HG02885 (cell line): Measurements from ENCODE around the gene PLPPR1.
"Not testable (repeated sequence)": the region's sequence is repeated elsewhere in the genome, so short reads cannot be mapped to it uniquely, and the experiment has no call there.

Experiments
- ATAC-seq: cut with Tn5 transposase; IDR thresholded peaks from one replicate; pipeline ENCODE4 v1.9.1; 2021; ENCODE audit warnings: mild to moderate bottlenecking; ENCODE audit not compliant: unreplicated experiment, poor library complexity

The PLPPR1 gene

GRCh38 chr9:101327422-101327909, 298.9 kb downstream of the PLPPR1 start:
- ATAC-seq, result not testable (repeated sequence)

GRCh38 chr9:101332362-101332761, 303.8 kb downstream of the PLPPR1 start:
- ATAC-seq, result no peak

GRCh38 chr9:101333490-101333889, 305.0 kb downstream of the PLPPR1 start:
- ATAC-seq, result no peak

GRCh38 chr9:101333926-101334702, 305.6 kb downstream of the PLPPR1 start:
- no peak for ATAC-seq

- no peak for ATAC-seq
These were observed 307.6 kb downstream of the PLPPR1 start for GRCh38 chr9:101336091-101336490.

- no peak for ATAC-seq
These were observed 308.7 kb downstream of the PLPPR1 start for GRCh38 chr9:101337237-101337636.

GRCh38 chr9:101341958-101342357, 313.4 kb downstream of the PLPPR1 start:
- ATAC-seq, result no peak

- no peak for ATAC-seq
These were observed 314.1 kb downstream of the PLPPR1 start for GRCh38 chr9:101342595-101342994.

GRCh38 chr9:101350285-101350684, 321.8 kb downstream of the PLPPR1 start:
- ATAC-seq, result no peak

GRCh38 chr9:101352892-101353463, 324.5 kb downstream of the PLPPR1 start:
- ATAC-seq, result no peak

GRCh38 chr9:101353683-101354082, 325.2 kb downstream of the PLPPR1 start:
- ATAC-seq, result no peak

GRCh38 chr9:101354143-101354764, 325.7 kb downstream of the PLPPR1 start:
- ATAC-seq, result no peak

- ATAC-seq, result no peak
These were observed 326.5 kb downstream of the PLPPR1 start for GRCh38 chr9:101354765-101355708.

GRCh38 chr9:101356619-101357018, 328.1 kb downstream of the PLPPR1 start:
- no peak for ATAC-seq

GRCh38 chr9:101359679-101360078, 331.2 kb downstream of the PLPPR1 start:
- ATAC-seq, result no peak

- ATAC-seq, result no peak
These were observed 332.1 kb downstream of the PLPPR1 start for GRCh38 chr9:101360647-101361046.

GRCh38 chr9:101362450-101362849, 333.9 kb downstream of the PLPPR1 start:
- no peak for ATAC-seq

GRCh38 chr9:101365181-101365580, 336.7 kb downstream of the PLPPR1 start:
- no peak for ATAC-seq

- ATAC-seq, result no peak
These were observed 337.7 kb downstream of the PLPPR1 start for GRCh38 chr9:101366038-101366756.

GRCh38 chr9:101367323-101367722, 338.8 kb downstream of the PLPPR1 start:
- no peak for ATAC-seq
